PC-3 (cell line): ENCODE data around the gene FKBP2. TPM values are rescaled to one million over a fixed set of nuclear protein-coding genes. Genes with fewer than 3 reads are reported as not detected.

Experiments used
- ATAC-seq: fragments of 200-7000 bp; cut with Tn5 transposase; 2 replicates; pipeline ENCODE4 v1.9.1; 2020; ENCODE audit warnings: mild to moderate bottlenecking, moderate library complexity
- BruUV-seq: library from RNA; stranded (reverse); fragments of 400-500 nt; replicated peaks from 2 replicates; lab custom pipeline; 2021; lab: Mats Ljungman, UMichigan
- CTCF ChIA-PET: fragments of 300-600 bp; sonication (Branson Sonifier 250); formaldehyde crosslinking; loops from one replicate; lab custom pipeline; 2022; ENCODE audit warnings: antibody characterized with exemption; lab: Charles Lee
- POLR2A ChIA-PET: fragments of 300-600 bp; sonication (Branson Sonifier 250); formaldehyde crosslinking; loops from one replicate; lab custom pipeline; 2022; ENCODE audit warnings: antibody characterized with exemption; ENCODE audit not compliant: unreplicated experiment; lab: Charles Lee
- DNase-seq: peaks from one replicate; pipeline ENCODE4 v3.0.0-alpha.2; 2015
- H2AFZ ChIP-seq: fragments of 300-600 bp; sonication (generic); 2 replicates; pipeline ENCODE4 v1.6.0; 2016; ENCODE audit warnings: antibody characterized with exemption, low read length
- H3F3A ChIP-seq: fragments of 300-600 bp; sonication (generic); one replicate; pipeline ENCODE4 v1.6.0; 2017; ENCODE audit warnings: antibody characterized with exemption, low read length, control low read depth, mild to moderate bottlenecking; ENCODE audit not compliant: unreplicated experiment
- H3K27ac ChIP-seq: fragments of 300-600 bp; sonication (generic); 2 replicates; pipeline ENCODE4 v1.5.1; 2016; ENCODE audit warnings: mild to moderate bottlenecking, low read length
- H3K27me3 ChIP-seq: fragments of 300-600 bp; sonication (generic); 2 replicates; pipeline ENCODE4 v1.6.1; 2016; ENCODE audit warnings: low read length, mixed read lengths
- H3K36me3 ChIP-seq: fragments of 300-600 bp; sonication (generic); 2 replicates; pipeline ENCODE4 v1.6.1; 2016; ENCODE audit warnings: low read depth, mixed run types, low read length, mixed read lengths
- H3K4me1 ChIP-seq: fragments of 300-600 bp; sonication (generic); 2 replicates; pipeline ENCODE4 v1.5.1; 2016; ENCODE audit warnings: low read length; ENCODE audit not compliant: insufficient read depth
- H3K4me2 ChIP-seq: fragments of 300-600 bp; sonication (generic); 2 replicates; pipeline ENCODE4 v1.6.0; 2016; ENCODE audit warnings: low read length
- H3K4me3 ChIP-seq: fragments of 300-600 bp; sonication (generic); 2 replicates; pipeline ENCODE4 v1.5.1; 2016; ENCODE audit warnings: mild to moderate bottlenecking, low read length, mixed read lengths
- H3K79me2 ChIP-seq: fragments of 300-600 bp; sonication (generic); 2 replicates; pipeline ENCODE4 v1.6.1; 2017; ENCODE audit warnings: low read length, mixed read lengths
- H3K9ac ChIP-seq: fragments of 300-600 bp; sonication (generic); 2 replicates; pipeline ENCODE4 v1.6.0; 2016; ENCODE audit warnings: mild to moderate bottlenecking, low read length
- H3K9me2 ChIP-seq: fragments of 300-600 bp; sonication (generic); replicated peaks from 2 replicates; pipeline ENCODE4 v1.6.1; 2016; ENCODE audit warnings: mixed run types, low read length, mixed read lengths
- H3K9me3 ChIP-seq: fragments of 300-600 bp; sonication (generic); 2 replicates; pipeline ENCODE4 v1.6.1; 2016; ENCODE audit warnings: low read length, mixed read lengths
- H4K20me1 ChIP-seq: fragments of 300-600 bp; sonication (generic); 2 replicates; pipeline ENCODE4 v1.6.1; 2016; ENCODE audit warnings: low read length, mixed read lengths
- EZH2 ChIP-seq: fragments of 300-600 bp; sonication (generic); IDR thresholded peaks from one replicate; pipeline ENCODE4 v1.6.1; 2017; ENCODE audit warnings: antibody characterized with exemption, mild to moderate bottlenecking, low read length; ENCODE audit not compliant: unreplicated experiment
- EZH2phosphoT487 ChIP-seq: fragments of 300-600 bp; sonication (generic); IDR thresholded peaks from 2 replicates; pipeline ENCODE4 v1.6.1; 2018; ENCODE audit warnings: mild to moderate bottlenecking, antibody characterized with exemption, low read length, borderline replicate concordance
- intact Hi-C: fragments of 100-400 bp; cut with micrococcal nuclease; formaldehyde crosslinking; loops from 2 replicates; pipeline ENCODE4 v1.9.0; 2023
- total RNA-seq: library from RNA; depleted of rRNA; stranded (reverse); fragments of >200 nt; gene quantifications from 2 replicates; pipeline ENCODE4 v1.2.3, GENCODE V29; 2014
- TF ChIP-seq, protein P1 (sequence below): fragments of 300-600 bp; sonication (generic); conservative IDR thresholded peaks from 2 replicates; pipeline ENCODE4 v1.5.1; 2017; ENCODE audit warnings: antibody characterized with exemption, low read depth, mild to moderate bottlenecking, low read length

Gene FKBP2
- total RNA-seq, 1 experiment from 2014 or later: 215 TPM

DNA sequence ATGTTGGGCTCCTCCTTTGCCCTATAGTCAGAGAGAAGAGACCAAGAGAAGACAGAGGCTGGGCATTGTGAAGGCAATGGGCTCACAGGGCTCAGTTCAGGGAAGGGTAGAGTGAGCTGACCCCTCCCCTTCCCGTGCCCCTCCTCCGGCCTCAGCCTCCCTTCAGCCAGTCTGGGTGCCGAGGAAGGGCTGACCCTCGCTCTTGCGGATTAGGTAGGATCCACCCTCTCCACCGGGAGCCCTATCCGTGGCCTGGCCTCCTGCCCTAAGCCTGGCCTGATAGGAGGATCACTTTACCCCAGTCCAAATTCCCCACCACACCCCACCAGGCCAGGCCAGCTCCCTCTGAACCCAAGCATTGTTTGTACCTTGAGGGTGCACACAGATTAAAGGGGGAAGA, 7.7 kb downstream of the FKBP2 start:
- no peaks in the 10 kb centered on the region for H3K9me2 ChIP-seq
- peaks cover 11% of the 10 kb centered on the region; the same call in 1 of the 2 replicates for H3K36me3 ChIP-seq
- H3K4me1 ChIP-seq: peaks cover 46% of the 10 kb centered on the region
- ATAC-seq (no peak), DNase-seq (no peak)
- H3K4me2 ChIP-seq: no peak overlapping the region
- no peak overlapping the region for H3K27ac ChIP-seq
- BruUV-seq: no TSS peak
- no peaks in the 10 kb centered on the region for H3F3A ChIP-seq
- no peaks in the 10 kb centered on the region for H3K9me3 ChIP-seq
- TF ChIP-seq EZH2phosphoT487 (no peak), EZH2 (no peak)
- TF ChIP-seq, protein P1, sequence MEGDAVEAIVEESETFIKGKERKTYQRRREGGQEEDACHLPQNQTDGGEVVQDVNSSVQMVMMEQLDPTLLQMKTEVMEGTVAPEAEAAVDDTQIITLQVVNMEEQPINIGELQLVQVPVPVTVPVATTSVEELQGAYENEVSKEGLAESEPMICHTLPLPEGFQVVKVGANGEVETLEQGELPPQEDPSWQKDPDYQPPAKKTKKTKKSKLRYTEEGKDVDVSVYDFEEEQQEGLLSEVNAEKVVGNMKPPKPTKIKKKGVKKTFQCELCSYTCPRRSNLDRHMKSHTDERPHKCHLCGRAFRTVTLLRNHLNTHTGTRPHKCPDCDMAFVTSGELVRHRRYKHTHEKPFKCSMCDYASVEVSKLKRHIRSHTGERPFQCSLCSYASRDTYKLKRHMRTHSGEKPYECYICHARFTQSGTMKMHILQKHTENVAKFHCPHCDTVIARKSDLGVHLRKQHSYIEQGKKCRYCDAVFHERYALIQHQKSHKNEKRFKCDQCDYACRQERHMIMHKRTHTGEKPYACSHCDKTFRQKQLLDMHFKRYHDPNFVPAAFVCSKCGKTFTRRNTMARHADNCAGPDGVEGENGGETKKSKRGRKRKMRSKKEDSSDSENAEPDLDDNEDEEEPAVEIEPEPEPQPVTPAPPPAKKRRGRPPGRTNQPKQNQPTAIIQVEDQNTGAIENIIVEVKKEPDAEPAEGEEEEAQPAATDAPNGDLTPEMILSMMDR: no peak
- H3K4me3 ChIP-seq: no peak overlapping the region
- POLR2A ChIA-PET: no interaction called here
- no peak overlapping the region for H2AFZ ChIP-seq
- intact Hi-C loops: no loop called here
- CTCF ChIA-PET: no interaction called here
- peaks cover 49% of the 10 kb centered on the region for H3K79me2 ChIP-seq
- no peak overlapping the region for H3K9ac ChIP-seq
- peaks cover 8% of the 10 kb centered on the region for H4K20me1 ChIP-seq
- no peaks in the 10 kb centered on the region for H3K27me3 ChIP-seq

DNA sequence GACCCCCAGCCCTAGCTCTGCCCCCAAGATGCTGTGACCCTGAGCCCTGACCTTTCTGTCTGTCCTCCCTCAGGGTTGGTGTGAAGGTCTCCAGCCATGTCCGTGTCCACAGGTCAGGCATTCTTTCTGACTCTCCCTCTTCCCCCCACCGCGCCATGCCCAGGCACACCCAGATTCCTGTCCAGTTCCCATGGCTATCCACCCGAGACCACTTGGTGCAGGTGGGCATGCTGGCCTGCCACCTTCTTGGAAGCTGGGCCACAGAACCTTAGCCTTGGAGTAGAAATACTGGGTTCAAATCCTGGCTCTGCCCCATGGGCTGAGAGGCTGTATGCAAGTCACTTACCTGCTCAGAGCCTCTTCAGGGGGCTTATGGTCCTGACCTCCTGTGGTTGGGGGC, 8.1 kb downstream of the FKBP2 start:
- POLR2A ChIA-PET: no interaction called here

More for the DNA sequence above, 8.1 kb downstream of the FKBP2 start:
- no peak for DNase-seq
- CTCF ChIA-PET: no interaction called here
- Histone ChIP-seq H3K9ac (no peak overlapping the region), H4K20me1 (peaks cover 8% of the 10 kb centered on the region), H3K9me3 (no peaks in the 10 kb centered on the region), H3F3A (no peaks in the 10 kb centered on the region), H3K4me3 (no peak overlapping the region), H3K27ac (no peak overlapping the region), H2AFZ (no peak overlapping the region), H3K79me2 (peaks cover 48% of the 10 kb centered on the region), H3K27me3 (no peaks in the 10 kb centered on the region), H3K9me2 (no peaks in the 10 kb centered on the region), H3K4me2 (no peak overlapping the region), H3K4me1 (peaks cover 42% of the 10 kb centered on the region), H3K36me3 (peaks cover 6% of the 10 kb centered on the region; the same call in 1 of the 2 replicates)
- no TSS peak for BruUV-seq
- TF ChIP-seq EZH2 (no peak), EZH2phosphoT487 (no peak)
- TF ChIP-seq, protein P1: no peak
- intact Hi-C loops: no loop called here
- no peak for ATAC-seq
